GM18502 (cell line): Measurements from ENCODE around the gene WDR89.
"Not testable (repeated sequence)": the region's sequence is repeated elsewhere in the genome, so short reads cannot be mapped to it uniquely, and the experiment has no call there.

Experiments used
- ATAC-seq: cut with Tn5 transposase; IDR thresholded peaks from one replicate; pipeline ENCODE4 v1.9.1; 2021; ENCODE audit warnings: mild to moderate bottlenecking; ENCODE audit not compliant: unreplicated experiment, poor library complexity

Gene WDR89

DNA sequence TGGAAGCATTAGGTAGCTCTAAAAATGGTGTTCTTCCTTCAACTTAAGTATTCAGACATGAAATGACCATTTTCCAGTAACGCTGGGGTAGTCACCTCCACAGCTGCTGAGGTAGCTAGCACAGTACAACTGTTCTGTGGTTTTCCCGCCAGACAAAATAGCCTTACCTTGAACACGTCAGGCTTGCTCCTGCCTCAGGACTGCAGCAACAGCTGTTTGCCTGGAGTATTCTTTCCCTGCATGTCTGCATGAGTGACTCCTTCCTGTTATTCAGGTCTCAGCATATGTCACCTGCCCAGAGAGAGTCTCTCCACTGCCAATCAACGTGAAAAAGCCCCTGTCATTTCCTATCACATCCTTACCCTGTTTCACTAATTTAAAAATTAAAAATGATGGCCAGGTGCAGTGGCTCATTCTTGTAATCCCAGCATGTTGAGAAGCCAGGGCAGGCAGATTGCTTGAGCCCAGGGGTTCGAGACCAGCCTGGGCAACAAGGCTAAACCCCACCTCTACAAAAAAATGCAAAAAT is 37.9 kb downstream of the WDR89 start:
- no peak for ATAC-seq

DNA sequence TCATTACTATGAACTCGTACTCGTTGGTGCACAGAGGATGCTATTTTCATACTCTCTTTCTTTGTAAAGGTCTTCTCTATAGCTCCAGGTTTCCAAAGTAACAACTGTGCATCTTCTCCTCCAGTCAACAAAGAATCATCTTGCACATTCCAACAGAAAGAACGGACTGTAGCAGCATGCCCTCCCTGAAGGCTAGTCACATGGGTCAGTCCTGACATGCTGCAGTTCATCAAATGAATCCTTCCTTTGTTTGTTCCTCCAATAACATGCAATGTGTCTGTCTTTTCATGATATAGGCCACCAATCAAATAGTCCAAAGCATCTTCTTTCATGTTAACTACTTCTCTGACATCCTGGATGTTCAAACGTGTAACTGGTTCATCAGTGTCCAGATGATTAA is 42.9 kb downstream of the WDR89 start:
- ATAC-seq: no peak

DNA sequence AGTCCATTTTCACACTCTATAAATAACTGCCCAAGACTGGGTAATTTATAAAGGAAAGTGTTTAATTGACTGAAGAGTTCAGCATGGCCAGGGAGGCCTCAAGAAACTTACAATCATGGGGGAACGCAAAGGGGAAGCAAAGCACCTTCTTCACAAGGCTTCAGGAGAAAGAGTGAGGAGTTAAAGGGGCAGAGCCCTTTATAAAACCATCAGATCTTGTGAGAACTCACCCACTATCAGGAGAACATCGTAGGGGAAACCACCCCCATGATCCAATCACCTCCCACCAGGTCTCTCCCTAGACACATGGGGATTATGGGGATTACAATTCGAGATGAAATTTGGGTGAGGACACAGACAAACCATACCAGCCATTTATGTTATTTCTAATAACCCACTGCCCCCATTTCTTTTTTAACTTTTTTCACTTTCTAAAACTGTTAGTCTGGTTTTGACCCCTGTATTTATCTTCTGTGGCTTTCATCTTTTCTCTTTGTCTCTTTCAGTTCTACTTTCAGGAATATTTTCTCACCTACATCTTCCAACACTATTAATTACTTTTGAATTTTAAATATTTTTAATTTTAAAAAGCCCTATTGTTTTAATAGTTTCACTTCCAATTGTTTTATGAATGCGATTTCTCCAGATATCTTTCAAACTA is 44.5 kb downstream of the WDR89 start:
- ATAC-seq: no peak

DNA sequence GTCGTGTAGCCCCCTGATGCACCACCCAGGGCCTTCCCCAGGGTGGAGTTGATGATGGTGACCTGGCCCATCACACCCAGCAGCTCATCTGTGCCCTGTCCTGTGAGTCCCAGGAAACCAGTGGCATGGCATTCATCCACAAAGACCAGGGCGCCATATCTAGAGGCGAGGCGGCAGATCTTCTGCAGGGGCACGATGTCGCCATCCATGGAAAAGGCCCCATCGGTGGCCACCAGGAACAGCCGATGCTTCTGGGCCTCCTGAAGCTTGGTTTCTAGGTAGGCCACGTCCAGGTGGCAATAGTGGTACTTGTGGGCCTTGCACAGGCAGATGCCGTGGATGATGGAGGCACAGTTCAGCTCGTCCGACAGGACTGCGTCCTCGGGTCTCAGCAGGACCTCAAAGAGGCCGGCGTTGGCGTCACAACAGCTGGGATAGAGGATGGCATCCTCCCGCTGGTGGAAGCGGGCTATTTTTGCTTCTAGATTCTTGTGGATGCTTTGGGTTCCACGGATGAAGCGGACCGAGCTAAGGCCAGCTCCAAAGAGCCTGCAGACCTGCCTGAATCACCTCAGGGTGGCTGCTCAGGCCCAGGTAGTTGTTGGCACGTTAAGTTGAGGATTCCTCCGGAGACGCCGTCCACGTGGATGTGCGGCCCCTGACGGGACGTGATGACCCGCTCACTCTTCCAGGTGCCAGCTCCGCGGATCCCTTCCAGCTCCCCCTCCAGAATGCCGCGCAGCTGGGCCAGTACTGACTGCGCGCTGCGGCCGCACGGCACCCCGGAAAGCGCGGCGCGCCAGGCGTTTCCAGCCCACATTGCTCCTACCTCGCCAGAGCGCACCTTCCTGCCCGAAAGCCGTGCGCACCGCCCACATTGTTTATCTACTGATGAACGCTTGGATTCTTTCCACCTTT is 47.0 kb downstream of the WDR89 start:
- ATAC-seq: no peak

DNA sequence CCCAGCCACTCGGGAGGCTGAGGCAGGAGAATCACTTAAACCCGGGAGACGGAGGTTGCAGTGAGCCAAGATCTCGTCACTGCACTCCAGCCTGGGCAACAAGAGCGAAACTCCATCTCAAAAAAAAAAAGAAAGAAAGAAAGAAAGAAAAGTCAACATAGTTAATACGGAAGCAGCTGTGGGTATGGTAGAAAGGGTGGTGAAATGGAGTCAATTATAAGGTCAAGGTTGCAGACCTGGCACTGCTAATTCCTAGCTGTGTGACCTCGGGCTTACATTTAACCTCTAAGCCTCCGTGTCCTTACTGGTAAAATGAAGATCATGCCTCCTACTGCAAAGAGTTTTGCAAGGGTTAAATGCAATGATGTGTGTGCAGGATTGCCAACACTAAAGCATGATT is 58.6 kb downstream of the WDR89 start:
- ATAC-seq: not testable (repeated sequence)

DNA sequence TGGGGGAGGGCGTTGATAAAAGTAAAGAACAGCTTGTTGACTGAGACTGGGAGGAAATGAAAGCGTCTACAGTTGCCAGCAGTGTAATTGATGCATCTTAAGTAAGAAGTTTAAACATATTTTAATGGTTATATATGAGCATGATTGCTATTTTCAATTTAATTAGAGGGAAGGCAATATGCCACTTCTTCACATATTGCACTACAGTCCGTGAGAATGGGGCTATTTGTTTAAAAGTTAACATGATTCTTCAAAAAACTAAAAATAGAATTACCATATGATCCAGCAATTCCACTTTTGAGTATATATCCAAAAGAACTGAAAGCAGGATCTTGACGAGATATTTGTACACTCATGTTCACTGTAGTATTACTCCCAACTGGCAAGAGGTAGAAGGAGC is 60.2 kb downstream of the WDR89 start:
- ATAC-seq: no peak

DNA sequence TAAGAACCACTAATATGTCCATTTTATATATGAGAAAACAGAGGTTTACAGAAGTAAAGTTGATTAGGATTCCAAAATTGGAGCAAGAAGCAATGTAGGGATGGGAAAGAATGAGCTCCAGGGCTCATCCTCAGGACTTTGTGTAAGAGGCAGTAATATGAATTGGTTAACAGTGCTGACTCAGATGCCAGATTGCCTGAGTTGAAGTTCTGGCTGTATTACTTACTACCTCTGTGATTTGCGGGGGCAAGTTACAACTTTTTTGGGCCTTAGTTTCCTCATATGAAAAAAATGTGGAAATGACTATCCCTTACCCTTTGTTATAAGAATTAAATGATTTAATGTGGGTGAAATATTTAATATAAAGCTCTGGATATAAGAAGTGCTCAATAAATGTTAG is 63.4 kb downstream of the WDR89 start:
- no peak for ATAC-seq

DNA sequence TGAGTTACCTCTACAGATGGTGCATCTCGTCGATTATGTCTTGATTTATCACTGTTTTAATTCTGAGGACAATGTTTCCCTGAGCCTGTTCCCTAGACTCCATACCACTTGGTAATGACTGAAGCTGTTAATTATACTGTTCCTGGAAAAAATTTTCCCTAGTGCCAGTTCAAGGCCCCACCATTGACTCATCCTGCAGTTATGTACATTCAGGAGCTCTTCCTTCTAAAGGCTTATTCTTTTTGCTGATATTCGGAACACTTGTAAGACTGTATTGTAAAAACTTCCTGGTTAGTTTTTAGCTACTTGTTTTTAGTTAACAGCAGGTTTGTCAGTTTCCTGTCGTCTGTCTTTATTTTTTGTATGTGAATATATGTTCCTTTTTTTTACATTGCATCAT is 68.1 kb downstream of the WDR89 start:
- ATAC-seq: no peak

DNA sequence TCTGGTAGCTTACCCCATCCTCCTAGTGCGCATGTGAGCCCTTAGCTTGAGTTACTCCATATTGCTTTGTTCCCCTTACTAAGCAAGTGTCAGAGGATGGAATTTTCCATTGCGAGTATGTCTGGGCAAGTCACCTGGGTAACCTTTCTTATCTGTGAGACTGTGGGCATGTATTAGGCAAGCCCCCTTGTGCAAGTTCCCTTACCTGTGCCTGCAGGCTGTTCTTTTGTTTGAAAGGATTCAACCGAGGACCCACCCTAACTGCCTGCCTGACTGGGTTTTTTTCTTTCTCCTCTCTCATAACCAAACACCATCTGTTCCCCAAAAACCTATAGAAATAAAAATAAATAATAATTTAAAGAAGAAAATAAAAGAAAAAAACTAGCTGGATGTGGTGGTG is 76.2 kb downstream of the WDR89 start:
- ATAC-seq: no peak

DNA sequence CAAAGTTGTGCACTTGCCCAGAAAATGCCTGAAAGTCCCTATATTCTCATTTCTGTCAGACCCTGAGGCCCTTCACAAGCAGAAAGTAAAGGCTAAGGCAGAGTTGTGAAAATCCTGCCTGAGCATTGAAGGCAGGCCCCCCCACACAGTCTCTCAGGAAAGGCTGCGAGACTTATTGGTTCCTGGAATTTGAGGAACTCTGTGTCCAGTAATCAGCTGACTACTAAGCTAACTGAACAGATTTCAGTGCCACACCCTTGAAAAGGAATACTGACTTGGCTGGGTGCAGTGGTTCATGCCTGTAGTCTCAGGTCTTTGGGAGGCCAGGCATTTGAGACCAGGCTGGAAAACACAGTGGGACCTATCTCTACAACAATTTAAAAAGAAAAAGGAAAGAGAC is 77.4 kb downstream of the WDR89 start:
- ATAC-seq: no peak

DNA sequence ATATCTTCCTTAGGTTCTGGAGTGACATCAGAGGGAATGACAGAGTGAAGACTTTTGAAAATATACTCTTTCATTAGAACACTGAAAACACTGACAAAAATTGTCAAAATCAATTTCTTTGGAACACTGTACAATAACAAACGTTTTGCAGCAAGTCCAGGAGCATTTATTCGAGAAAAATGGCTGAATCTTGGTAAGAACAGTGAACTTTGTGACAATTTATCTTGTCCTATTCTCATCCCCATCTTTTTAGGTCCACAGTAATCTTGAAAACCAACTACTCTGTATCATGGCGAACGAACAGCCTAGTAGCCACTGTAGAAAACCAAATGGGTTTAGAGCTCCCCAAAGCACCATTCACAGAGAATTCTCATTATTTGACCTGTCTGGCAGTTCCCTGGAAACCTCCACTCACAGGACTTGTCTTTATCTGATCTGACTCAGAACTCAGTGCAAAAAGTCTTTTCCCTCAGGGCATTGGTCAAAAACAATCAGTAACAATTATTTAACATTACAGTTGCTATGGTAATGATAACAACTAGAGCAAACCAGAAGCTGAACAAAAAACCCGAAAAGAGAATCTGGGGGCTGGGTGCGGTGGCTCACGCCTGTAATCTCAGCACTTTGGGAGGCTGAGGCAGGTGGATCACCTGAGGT is 78.2 kb downstream of the WDR89 start:
- ATAC-seq: no peak

DNA sequence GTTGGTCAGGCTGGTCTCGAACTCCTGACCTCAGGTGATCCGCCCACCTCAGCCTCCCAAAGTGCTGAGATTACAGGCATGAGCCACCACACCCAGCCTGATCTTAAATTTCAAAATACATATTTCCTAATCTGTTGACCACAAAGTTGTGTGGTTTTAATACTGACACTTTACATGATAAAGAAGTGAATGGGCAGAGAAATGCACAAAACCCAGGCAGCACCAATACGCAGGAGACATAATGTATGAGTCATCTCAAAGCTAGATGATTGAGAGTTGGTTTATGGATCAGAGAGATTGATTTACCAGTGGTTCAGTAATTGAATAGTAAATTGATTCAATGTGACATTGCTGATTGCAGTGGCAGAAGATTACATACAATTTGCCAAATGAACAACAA is 79.3 kb downstream of the WDR89 start:
- ATAC-seq: no peak

DNA sequence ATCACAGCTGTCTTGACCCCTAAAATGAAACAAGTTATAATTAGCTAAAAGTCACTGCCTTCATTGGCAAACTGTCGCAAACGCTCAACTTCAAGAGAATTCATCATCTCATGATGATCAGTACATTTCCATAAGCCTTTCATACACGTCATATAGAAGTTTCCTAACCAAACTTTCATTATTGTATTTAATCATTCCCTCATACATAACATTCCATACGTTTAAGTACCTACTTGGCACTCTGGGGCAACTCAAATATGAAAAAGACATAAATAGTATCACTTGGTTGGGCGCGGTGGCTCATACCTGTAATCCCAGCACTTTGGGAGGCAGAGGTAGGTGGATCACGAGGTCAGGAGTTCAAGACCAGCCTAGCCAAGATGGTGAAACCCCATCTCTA is 86.1 kb downstream of the WDR89 start:
- ATAC-seq: no peak

DNA sequence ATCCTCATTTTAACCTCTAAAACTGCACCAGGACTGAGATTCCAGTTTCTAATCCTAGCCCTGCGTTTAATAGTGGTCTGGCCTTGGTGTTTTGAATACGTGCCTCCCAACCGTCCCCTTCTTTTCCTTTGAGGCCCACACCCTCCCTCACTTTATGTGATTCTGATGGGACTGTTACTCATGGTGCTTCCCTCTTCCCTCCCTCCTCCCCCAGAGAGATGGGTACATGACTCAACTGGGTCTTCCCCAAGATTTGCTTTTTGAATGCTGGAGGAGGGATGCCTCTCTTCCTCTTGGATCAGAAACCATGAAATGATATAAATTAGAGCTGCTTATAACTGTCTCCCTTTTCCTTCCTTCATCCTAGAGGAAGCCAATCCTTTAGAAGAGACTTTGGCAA is 90.3 kb downstream of the WDR89 start:
- ATAC-seq: no peak

DNA sequence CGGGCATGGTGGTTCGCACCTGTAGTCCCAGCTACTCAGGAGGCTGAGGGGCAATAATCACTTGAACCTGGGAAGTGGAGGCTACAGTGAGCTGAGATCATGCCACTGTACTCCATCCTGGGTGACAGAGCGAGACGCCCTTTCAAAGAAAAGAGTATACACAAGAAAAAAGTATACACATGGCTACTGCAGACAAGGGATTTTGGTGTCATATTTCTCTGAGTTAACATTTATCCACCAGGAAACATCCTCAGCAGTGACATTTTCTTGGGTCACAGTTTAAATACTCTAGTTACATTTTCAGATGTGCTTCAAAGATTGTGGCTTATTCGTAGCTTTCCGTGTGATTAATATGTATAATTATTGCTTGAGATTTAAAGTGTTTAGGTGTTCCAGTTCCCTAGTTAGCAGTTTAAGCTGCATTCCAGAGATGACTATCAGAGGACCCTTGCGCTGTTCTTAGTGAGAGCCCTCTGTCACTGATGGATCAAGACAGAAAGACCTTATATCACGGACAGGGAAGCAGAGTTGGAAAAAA is 93.8 kb downstream of the WDR89 start:
- ATAC-seq: no peak
